ENCODE data around the gene SKAP2.

The SKAP2 gene

DNA sequence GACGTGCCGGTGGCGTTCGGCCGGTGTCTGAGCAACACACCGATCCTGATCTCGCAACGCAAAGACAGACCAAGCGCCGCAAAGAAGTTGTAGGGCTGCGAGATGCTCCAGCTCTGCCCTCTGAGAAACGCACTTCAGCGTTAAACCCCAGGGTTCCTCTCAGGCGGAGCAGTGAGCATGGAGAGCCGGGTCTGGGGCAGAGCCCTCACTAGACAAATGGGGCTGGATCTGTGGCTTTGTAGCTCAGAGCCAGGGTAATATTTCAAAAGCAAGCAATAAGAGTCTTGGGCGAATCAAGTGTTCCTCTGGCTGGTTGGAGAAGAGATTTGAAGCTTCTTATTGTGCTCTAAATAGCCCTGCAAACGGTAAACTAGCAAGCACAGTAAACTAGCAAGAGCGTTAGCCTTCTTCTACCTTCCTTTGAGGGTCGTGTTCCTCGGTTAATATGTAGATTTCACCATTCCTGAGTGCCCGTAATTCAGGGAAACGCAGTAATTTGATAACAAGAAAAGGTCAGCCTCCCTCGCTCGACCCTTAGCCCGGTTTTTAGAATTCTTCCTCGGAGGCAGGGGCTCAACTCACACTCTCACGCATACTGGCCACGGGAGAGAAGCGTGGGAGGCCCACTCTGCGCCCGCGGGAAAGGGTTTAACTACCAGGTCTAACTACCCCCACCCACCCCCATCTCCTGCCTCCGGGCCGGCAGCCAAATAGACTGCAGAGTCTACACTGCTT is 6.7 kb downstream of the SKAP2 start:
- Histone ChIP-seq H3K27me3 (ENCODE audit: insufficient read depth, insufficient read length) (peaks cover 83% of the 10 kb centered on the region), H3K4me1 (ENCODE audit: insufficient read depth, insufficient read length) (no peaks in the 10 kb centered on the region), H3K9me3 (ENCODE audit: insufficient read depth, low read length) (no peaks in the 10 kb centered on the region), H3K36me3 (ENCODE audit: insufficient read depth, insufficient read length, low read length) (no peaks in the 10 kb centered on the region), H3K4me3 (ENCODE audit: insufficient read length, low read depth) (no peak overlapping the region), H3K9ac (ENCODE audit: insufficient read length, low read depth) (peak overlapping the region; percentile 53)
- peak; percentile 40 for DNase-seq (ENCODE audit: low read depth, low spot score)
- TF ChIP-seq YY1 (IDR thresholded peaks at IDR 0.05; ENCODE audit: insufficient read depth, insufficient read length) (no peak), SUZ12 (IDR thresholded peaks at IDR 0.05; ENCODE audit: extremely low read depth, insufficient read depth, insufficient read length) (peak; percentile 48), ZNF274 (IDR thresholded peaks at IDR 0.05; ENCODE audit: low read depth, low read length) (no peak)

DNA sequence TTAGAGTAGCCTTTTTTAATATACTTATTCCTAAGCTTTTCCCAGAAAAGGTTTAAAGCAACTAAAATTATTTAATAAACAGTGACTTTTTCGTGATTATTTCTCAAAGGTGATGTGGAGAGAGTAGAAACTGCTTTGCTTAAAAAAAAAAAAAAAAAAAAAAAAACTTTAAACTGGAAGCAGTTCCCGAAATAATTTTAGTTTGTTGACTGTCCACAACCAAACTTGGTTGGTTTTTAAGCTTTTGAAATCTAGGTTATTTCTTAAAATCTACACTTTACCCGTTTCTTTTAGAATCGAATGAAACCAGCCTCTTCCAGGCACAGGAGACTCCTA is 7.3 kb downstream of the SKAP2 start:
- no peak for DNase-seq (ENCODE audit: low read depth, low spot score)
- Histone ChIP-seq H3K9me3 (ENCODE audit: insufficient read depth, low read length) (no peaks in the 10 kb centered on the region), H3K27me3 (ENCODE audit: insufficient read depth, insufficient read length) (peaks cover 78% of the 10 kb centered on the region), H3K36me3 (ENCODE audit: insufficient read depth, insufficient read length, low read length) (no peaks in the 10 kb centered on the region), H3K9ac (ENCODE audit: insufficient read length, low read depth) (no peak overlapping the region), H3K4me1 (ENCODE audit: insufficient read depth, insufficient read length) (no peaks in the 10 kb centered on the region), H3K4me3 (ENCODE audit: insufficient read length, low read depth) (no peak overlapping the region)
- TF ChIP-seq SUZ12 (IDR thresholded peaks at IDR 0.05; ENCODE audit: extremely low read depth, insufficient read depth, insufficient read length) (no peak), YY1 (IDR thresholded peaks at IDR 0.05; ENCODE audit: insufficient read depth, insufficient read length) (no peak)

DNA sequence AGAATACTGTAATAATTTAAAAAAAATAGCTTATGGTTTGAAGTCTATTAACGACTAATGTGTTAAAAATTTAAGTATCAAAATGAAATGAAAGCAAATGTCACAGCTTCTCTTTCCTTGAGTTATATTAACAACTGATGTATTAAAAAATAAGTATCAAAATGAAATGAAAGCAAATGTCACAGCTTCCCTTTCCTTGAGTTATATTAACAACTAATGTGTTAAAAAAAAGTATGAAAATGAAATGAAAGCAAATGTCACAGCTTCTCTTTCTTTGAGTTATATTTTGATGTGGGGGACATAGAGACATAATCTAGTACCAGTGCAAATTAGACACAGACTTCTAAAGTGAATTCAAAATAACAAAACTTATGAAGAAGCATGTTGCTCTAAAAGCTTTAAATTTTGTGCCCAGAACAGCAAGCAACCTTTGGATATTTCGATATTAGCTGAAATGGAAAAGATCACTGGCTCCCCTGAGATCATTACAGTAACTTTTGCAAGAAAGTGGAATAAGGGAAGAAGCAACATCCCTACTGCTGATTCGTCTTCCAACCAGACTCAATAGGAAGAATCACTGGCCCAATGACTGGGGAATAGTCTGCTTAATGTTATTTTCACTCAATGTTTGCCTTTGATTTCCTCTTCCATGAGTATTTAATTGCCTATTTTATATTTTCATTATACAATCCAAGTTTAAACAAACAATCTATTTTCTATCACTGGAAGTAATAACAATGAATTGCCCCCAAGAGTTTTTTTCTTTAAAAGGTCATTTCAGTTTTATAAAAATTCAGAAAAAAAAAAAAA is 8.0 kb downstream of the SKAP2 start:
- no peaks in the 10 kb centered on the region for H3K9me3 ChIP-seq (ENCODE audit: insufficient read depth, low read length)
- no peaks in the 10 kb centered on the region for H3K36me3 ChIP-seq (ENCODE audit: insufficient read depth, insufficient read length, low read length)
- H3K4me3 ChIP-seq (ENCODE audit: insufficient read length, low read depth): no peak overlapping the region
- TF ChIP-seq YY1 (IDR thresholded peaks at IDR 0.05; ENCODE audit: insufficient read depth, insufficient read length) (no peak), SUZ12 (IDR thresholded peaks at IDR 0.05; ENCODE audit: extremely low read depth, insufficient read depth, insufficient read length) (no peak), ZNF274 (IDR thresholded peaks at IDR 0.05; ENCODE audit: low read depth, low read length) (no peak)
- no peak overlapping the region for H3K9ac ChIP-seq (ENCODE audit: insufficient read length, low read depth)
- H3K4me1 ChIP-seq (ENCODE audit: insufficient read depth, insufficient read length): no peaks in the 10 kb centered on the region
- no peak for DNase-seq (ENCODE audit: low read depth, low spot score)
- H3K27me3 ChIP-seq (ENCODE audit: insufficient read depth, insufficient read length): peaks cover 70% of the 10 kb centered on the region

DNA sequence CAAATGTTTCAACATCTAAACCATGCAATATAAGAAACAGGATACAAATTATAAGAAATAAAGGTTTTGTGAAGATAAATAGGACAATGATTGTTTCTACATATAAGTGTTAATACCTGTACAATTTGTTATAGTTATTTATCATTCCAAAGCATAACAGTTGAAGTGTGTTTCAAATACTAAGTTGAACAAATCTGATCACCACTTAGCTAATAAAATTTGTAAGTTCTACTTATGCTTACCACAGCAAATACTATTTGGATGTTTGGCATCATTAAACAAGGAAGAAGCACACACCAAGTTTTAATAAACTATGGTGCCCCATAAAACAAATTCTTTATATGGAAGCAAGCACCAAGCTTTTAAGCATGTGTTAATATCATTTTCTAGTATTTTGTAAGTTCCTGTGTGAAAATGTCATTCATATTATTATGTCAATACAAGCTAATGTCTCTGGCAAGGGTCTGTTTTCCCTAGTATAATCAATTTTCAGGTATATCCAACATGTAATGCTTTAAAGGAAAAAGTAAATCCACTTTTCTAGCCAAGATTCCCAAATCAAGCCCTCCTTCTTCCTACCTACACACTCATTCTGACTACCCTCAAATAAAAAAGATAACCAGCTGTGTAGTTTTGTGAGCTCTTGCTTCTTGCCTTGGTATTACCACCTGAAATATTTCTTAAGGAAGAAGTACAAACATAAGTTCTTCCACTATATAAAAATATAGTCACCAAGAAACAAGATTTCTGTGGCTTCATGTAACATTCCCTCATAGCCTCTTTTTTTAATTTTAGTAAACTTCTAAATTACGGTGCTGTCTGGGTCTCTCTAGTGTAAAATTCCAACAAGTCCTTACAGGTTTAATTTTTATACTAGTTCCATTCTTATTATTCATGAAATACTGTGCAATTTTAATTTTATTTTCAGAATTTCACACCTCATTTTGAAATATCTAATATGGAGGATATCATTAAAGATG is 9.2 kb downstream of the SKAP2 start:
- no peak for TF ChIP-seq SUZ12 (IDR thresholded peaks at IDR 0.05; ENCODE audit: extremely low read depth, insufficient read depth, insufficient read length)
- no peak for TF ChIP-seq YY1 (IDR thresholded peaks at IDR 0.05; ENCODE audit: insufficient read depth, insufficient read length)
- no peak for TF ChIP-seq ZNF274 (IDR thresholded peaks at IDR 0.05; ENCODE audit: low read depth, low read length)
- Histone ChIP-seq H3K9me3 (ENCODE audit: insufficient read depth, low read length) (no peaks in the 10 kb centered on the region), H3K36me3 (ENCODE audit: insufficient read depth, insufficient read length, low read length) (no peaks in the 10 kb centered on the region), H3K27me3 (ENCODE audit: insufficient read depth, insufficient read length) (peaks cover 61% of the 10 kb centered on the region), H3K4me3 (ENCODE audit: insufficient read length, low read depth) (no peak overlapping the region), H3K4me1 (ENCODE audit: insufficient read depth, insufficient read length) (no peaks in the 10 kb centered on the region), H3K9ac (ENCODE audit: insufficient read length, low read depth) (no peak overlapping the region)
- DNase-seq (ENCODE audit: low read depth, low spot score): no peak

DNA sequence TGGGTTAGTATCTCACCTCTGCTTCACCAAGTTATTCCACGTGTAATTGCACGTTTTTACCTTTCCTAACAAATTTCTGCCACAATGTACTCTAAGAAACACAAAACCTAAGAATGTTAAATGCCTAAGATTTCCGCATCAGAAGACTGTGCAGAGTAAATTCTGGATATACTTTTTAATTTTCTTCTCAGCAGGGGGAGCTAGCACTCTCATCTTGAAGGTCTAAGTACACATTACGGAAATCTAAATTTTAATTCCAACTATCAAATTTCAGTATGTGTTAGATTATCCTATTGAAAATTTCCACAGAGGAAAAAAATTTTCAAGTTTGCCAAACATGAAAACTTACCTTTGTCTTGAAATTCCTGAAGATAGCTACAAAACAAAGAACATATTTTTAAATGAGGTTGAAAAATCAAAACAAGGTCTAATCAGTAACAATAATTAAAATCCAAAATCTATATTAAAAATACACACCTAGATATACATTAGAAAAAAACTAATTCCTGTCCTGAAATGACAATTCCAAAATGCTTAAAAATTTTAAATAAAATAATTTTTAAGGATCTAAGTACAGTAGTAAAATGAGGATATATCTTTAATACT is 10.5 kb downstream of the SKAP2 start:
- H3K9ac ChIP-seq (ENCODE audit: insufficient read length, low read depth): no peak overlapping the region
- no peak for DNase-seq (ENCODE audit: low read depth, low spot score)
- H3K36me3 ChIP-seq (ENCODE audit: insufficient read depth, insufficient read length, low read length): no peaks in the 10 kb centered on the region
- H3K4me3 ChIP-seq (ENCODE audit: insufficient read length, low read depth): no peak overlapping the region
- no peaks in the 10 kb centered on the region for H3K9me3 ChIP-seq (ENCODE audit: insufficient read depth, low read length)
- no peaks in the 10 kb centered on the region for H3K4me1 ChIP-seq (ENCODE audit: insufficient read depth, insufficient read length)
- TF ChIP-seq YY1 (IDR thresholded peaks at IDR 0.05; ENCODE audit: insufficient read depth, insufficient read length) (no peak), SUZ12 (IDR thresholded peaks at IDR 0.05; ENCODE audit: extremely low read depth, insufficient read depth, insufficient read length) (no peak), ZNF274 (IDR thresholded peaks at IDR 0.05; ENCODE audit: low read depth, low read length) (no peak)
- peaks cover 48% of the 10 kb centered on the region for H3K27me3 ChIP-seq (ENCODE audit: insufficient read depth, insufficient read length)

DNA sequence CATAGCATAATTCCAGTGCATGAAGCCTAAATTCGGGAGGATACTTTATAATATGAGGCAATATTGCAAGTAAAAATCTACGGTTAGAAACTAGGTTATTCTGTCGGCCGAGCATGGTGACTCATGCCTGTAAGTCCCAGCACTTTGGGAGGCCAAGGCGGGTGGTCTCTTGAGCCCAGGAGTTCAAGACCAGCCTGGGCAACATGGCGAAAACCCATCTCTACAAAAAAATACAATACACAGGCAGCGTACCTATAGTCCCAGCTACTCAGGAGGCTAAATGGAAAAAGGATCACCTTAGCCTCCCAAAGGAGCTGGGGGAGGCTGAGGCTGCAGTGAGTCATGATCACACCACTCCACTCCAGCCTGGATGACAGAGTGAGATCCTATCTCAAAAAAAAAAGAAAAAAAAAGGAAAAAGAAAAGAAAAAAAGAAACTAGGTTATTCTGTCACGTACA is 14.2 kb downstream of the SKAP2 start:
- Histone ChIP-seq H3K27me3 (ENCODE audit: insufficient read depth, insufficient read length) (peaks cover 11% of the 10 kb centered on the region), H3K9me3 (ENCODE audit: insufficient read depth, low read length) (no peaks in the 10 kb centered on the region), H3K4me1 (ENCODE audit: insufficient read depth, insufficient read length) (no peaks in the 10 kb centered on the region), H3K4me3 (ENCODE audit: insufficient read length, low read depth) (no peak overlapping the region), H3K9ac (ENCODE audit: insufficient read length, low read depth) (no peak overlapping the region), H3K36me3 (ENCODE audit: insufficient read depth, insufficient read length, low read length) (no peaks in the 10 kb centered on the region)
- no peak for DNase-seq (ENCODE audit: low read depth, low spot score)
- TF ChIP-seq SUZ12 (IDR thresholded peaks at IDR 0.05; ENCODE audit: extremely low read depth, insufficient read depth, insufficient read length): no peak
- no peak for TF ChIP-seq ZNF274 (IDR thresholded peaks at IDR 0.05; ENCODE audit: low read depth, low read length)
- no peak for TF ChIP-seq YY1 (IDR thresholded peaks at IDR 0.05; ENCODE audit: insufficient read depth, insufficient read length)

Measured in NT2/D1 (cell line).